HEK293T (cell line): ENCODE measurements around the gene TMC3.

Experiments used
- ARNT ChIP-seq: fragments of 450-650 bp; IDR thresholded peaks from 2 replicates; pipeline ENCODE4 v1.6.1; 2017; ENCODE audit warnings: mild to moderate bottlenecking
- HDGF ChIP-seq: fragments of 450-650 bp; IDR thresholded peaks from 2 replicates; pipeline ENCODE4 v1.6.1; 2017; ENCODE audit warnings: antibody characterized with exemption, borderline replicate concordance
- NFRKB ChIP-seq: fragments of 450-650 bp; IDR thresholded peaks from 2 replicates; pipeline ENCODE4 v1.6.1; 2016; ENCODE audit warnings: mild to moderate bottlenecking, moderate library complexity

- TF ChIP-seq NFRKB (no peak), HDGF (no peak), ARNT (no peak)
These were observed 1.4 kb upstream of the TMC3 start for GRCh38 chr15:81375461-81375860.
